HL-60 (cell line): ENCODE measurements around the gene METTL2B.

Experiments used
- CTCF ChIP-seq: IDR thresholded peaks from one replicate; pipeline ENCODE4 v1.5.1; 2011; ENCODE audit warnings: low read length, control low read depth, inconsistent platforms; ENCODE audit not compliant: insufficient read depth
- GABPA ChIP-seq: IDR thresholded peaks from 2 replicates; pipeline ENCODE4 v1.6.1; 2012; ENCODE audit warnings: low read depth
- POLR2AphosphoS5 ChIP-seq: IDR thresholded peaks from 2 replicates; pipeline ENCODE4 v1.6.1; 2012; ENCODE audit warnings: low read depth
- REST ChIP-seq: IDR thresholded peaks from 2 replicates; pipeline ENCODE4 v1.6.1; 2012; ENCODE audit warnings: low read depth; ENCODE audit not compliant: insufficient replicate concordance
- SPI1 ChIP-seq: IDR thresholded peaks from 2 replicates; pipeline ENCODE4 v1.6.1; 2012; ENCODE audit warnings: low read depth, mild to moderate bottlenecking, borderline replicate concordance

DNA sequence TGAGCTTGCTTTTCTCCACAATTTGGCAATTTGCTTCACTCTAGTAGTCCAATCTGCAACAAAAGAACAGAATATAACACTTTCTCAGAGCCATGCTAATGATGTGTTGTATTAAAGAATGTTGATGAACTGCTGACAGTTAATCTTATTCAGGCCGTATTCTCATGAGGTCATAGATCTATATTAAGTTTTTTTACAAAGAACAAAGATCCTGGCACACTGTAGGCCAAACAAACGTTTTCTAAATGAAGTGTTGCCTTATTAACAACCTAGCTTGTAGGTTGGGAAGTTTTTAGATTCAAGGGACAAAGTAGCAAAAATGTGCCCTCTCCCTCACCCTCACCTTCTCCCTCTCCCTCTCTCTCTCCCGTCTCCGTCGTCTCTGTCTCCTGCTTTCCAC, 14.1 kb upstream of the METTL2B start:
- TF ChIP-seq POLR2AphosphoS5 (no peak), CTCF (no peak), REST (no peak), SPI1 (no peak), GABPA (no peak)
